Uterus (tissue), 2 donors: ENCODE measurements around the gene ADCY2.

Experiments used
- POLR2A ChIP-seq, 2 donors: fragments of 450-650 bp; IDR thresholded peaks; one replicate each; pipeline ENCODE4 v1.6.1; 2016; ENCODE audit warnings: antibody characterized with exemption in 2 of 2, mild to moderate bottlenecking in 1 of 2, moderate library complexity in 1 of 2
- TF ChIP-seq, protein P1 (sequence below), 4 experiments: fragments of 200-600 bp in 2 of 4; fragments of 450-650 bp in 2 of 4; sonication (generic) in 2 of 4; IDR thresholded peaks; one replicate each; pipeline ENCODE4 v1.5.1; 2016 to 2019; ENCODE audit warnings: antibody characterized with exemption in 4 of 4, mild to moderate bottlenecking in 2 of 4, moderate library complexity in 1 of 4

DNA sequence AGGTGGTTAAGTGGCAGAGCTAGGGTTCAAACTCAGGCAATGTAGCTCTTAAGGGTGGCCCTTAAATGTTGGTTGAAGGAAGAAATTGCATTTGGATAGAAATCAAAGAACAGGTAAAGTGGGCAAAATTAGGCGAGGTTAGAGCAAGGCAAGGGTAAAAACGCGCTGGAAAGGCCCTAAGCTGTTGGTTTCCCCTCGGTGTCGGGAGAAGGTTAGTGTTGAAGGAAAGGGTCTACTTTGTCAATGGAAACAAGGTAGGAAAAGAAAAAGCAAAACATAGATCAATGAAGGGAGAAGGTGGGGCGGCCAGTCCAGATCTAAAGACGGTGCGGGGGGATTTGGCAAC is 472.5 kb downstream of the ADCY2 start:
- TF ChIP-seq POLR2A (IDR thresholded peaks at IDR 0.05), result no peak
- TF ChIP-seq, protein P1, sequence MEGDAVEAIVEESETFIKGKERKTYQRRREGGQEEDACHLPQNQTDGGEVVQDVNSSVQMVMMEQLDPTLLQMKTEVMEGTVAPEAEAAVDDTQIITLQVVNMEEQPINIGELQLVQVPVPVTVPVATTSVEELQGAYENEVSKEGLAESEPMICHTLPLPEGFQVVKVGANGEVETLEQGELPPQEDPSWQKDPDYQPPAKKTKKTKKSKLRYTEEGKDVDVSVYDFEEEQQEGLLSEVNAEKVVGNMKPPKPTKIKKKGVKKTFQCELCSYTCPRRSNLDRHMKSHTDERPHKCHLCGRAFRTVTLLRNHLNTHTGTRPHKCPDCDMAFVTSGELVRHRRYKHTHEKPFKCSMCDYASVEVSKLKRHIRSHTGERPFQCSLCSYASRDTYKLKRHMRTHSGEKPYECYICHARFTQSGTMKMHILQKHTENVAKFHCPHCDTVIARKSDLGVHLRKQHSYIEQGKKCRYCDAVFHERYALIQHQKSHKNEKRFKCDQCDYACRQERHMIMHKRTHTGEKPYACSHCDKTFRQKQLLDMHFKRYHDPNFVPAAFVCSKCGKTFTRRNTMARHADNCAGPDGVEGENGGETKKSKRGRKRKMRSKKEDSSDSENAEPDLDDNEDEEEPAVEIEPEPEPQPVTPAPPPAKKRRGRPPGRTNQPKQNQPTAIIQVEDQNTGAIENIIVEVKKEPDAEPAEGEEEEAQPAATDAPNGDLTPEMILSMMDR (IDR thresholded peaks at IDR 0.05), result no peak
